Measurements from ENCODE around the gene C10orf88.

DNA sequence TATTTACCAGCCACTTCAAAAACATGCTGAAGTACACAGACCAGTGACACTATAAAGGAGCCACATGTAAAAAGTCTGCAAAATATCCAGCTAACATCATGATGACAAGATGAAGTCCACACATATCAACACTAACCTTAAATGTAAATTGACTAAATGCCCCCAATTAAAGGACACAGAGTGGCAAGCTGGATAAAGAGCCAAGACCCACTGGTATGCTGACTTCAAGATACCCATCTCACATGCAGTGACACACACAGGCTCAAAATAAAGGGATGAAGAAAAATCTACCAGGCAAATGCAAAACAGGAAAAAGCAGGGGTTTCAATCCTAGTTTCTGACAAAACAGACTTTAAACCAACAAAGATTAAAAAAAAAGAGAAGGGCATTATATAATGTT, 12.9 kb upstream of the C10orf88 start:
- TF ChIP-seq, protein P1, sequence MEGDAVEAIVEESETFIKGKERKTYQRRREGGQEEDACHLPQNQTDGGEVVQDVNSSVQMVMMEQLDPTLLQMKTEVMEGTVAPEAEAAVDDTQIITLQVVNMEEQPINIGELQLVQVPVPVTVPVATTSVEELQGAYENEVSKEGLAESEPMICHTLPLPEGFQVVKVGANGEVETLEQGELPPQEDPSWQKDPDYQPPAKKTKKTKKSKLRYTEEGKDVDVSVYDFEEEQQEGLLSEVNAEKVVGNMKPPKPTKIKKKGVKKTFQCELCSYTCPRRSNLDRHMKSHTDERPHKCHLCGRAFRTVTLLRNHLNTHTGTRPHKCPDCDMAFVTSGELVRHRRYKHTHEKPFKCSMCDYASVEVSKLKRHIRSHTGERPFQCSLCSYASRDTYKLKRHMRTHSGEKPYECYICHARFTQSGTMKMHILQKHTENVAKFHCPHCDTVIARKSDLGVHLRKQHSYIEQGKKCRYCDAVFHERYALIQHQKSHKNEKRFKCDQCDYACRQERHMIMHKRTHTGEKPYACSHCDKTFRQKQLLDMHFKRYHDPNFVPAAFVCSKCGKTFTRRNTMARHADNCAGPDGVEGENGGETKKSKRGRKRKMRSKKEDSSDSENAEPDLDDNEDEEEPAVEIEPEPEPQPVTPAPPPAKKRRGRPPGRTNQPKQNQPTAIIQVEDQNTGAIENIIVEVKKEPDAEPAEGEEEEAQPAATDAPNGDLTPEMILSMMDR (IDR thresholded peaks at IDR 0.05; ENCODE audit: insufficient read depth, low read depth, low read length), result no peak
- no peak for TF ChIP-seq EZH2 (IDR thresholded peaks at IDR 0.05; ENCODE audit: insufficient read depth, low read length)
